ENCODE results near the gene ADGRA1. TPM values are rescaled to one million over a fixed set of nuclear protein-coding genes. Genes with fewer than 3 reads are reported as not detected.

Gene ADGRA1
- total and polyA plus RNA-seq, 2 donors (not counting 1 experiment from before 2014, with no cell fraction given), result not detected

- Histone ChIP-seq H3K36me3 (ENCODE audit: control insufficient read depth, insufficient read depth, low read length) (no peaks in the 10 kb centered on the region), H3K4me1 (ENCODE audit: control insufficient read depth, extremely low read depth, insufficient read depth, low read length) (no peaks in the 10 kb centered on the region), H2AFZ (ENCODE audit: low read length) (no peak overlapping the region), H3K9me3 (ENCODE audit: control insufficient read depth, insufficient read depth, low read depth, low read length) (no peaks in the 10 kb centered on the region), H3K4me2 (ENCODE audit: extremely low read depth, insufficient read depth, low read length) (no peak overlapping the region), H3K4me3 (replicated peaks in 1 of 4; ENCODE audit: control extremely low read depth in 1 of 4, insufficient read depth in 1 of 4, low read depth in 3 of 4, low read length in 4 of 4) (no peak overlapping the region), H3K27ac (ENCODE audit: insufficient read depth, low read length) (no peak overlapping the region), H3K79me2 (ENCODE audit: control insufficient read depth, insufficient read depth, low read length) (no peaks in the 10 kb centered on the region), H4K20me1 (ENCODE audit: control insufficient read depth, extremely low read depth, insufficient read depth, low read length) (no peaks in the 10 kb centered on the region), H3K9ac (ENCODE audit: insufficient read depth, low read length) (no peak overlapping the region), H3K27me3 (ENCODE audit: control insufficient read depth, insufficient read depth, low read length) (peaks cover 2% of the 10 kb centered on the region)
- no peak for TF ChIP-seq EZH2 (IDR thresholded peaks at IDR 0.05; ENCODE audit: low read length, missing control alignments)
- TF ChIP-seq, protein P1, sequence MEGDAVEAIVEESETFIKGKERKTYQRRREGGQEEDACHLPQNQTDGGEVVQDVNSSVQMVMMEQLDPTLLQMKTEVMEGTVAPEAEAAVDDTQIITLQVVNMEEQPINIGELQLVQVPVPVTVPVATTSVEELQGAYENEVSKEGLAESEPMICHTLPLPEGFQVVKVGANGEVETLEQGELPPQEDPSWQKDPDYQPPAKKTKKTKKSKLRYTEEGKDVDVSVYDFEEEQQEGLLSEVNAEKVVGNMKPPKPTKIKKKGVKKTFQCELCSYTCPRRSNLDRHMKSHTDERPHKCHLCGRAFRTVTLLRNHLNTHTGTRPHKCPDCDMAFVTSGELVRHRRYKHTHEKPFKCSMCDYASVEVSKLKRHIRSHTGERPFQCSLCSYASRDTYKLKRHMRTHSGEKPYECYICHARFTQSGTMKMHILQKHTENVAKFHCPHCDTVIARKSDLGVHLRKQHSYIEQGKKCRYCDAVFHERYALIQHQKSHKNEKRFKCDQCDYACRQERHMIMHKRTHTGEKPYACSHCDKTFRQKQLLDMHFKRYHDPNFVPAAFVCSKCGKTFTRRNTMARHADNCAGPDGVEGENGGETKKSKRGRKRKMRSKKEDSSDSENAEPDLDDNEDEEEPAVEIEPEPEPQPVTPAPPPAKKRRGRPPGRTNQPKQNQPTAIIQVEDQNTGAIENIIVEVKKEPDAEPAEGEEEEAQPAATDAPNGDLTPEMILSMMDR (conservative IDR thresholded peaks at IDR 0.05 in 1 of 2, IDR thresholded peaks at IDR 0.05 in 1 of 2; ENCODE audit: low read depth in 1 of 2, low read length in 2 of 2), result no peak
- DNase-seq (ENCODE audit: low read depth in 2 of 2), result no peak
Observed at GRCh38 chr10:133093291-133093690, 5.6 kb downstream of the ADGRA1 start.

DNA sequence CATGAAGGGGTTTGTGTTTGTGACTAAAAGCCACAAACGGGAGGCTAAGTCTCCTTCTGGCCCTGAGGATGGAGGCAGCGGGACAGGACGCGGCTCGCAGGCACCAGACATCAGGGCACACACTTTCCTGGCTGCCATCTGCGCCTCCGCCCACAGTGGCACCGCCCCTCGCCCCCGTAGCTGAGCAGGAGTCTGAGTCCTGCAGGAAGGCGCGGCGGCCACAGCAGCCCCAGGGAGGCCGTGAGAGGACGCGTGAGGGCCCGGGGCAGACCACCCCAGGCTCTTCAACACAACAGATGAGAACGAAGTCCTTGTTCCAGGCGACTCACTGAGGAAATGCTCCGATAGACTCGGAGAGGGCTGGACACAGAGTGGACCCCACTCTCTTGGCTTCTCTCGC, 6.6 kb downstream of the ADGRA1 start:
- Histone ChIP-seq H3K9me3 (ENCODE audit: control insufficient read depth, insufficient read depth, low read depth, low read length) (no peaks in the 10 kb centered on the region), H3K9ac (ENCODE audit: insufficient read depth, low read length) (no peak overlapping the region), H3K27me3 (ENCODE audit: control insufficient read depth, insufficient read depth, low read length) (peaks cover 2% of the 10 kb centered on the region), H3K36me3 (ENCODE audit: control insufficient read depth, insufficient read depth, low read length) (no peaks in the 10 kb centered on the region), H3K79me2 (ENCODE audit: control insufficient read depth, insufficient read depth, low read length) (no peaks in the 10 kb centered on the region), H2AFZ (ENCODE audit: low read length) (no peak overlapping the region), H4K20me1 (ENCODE audit: control insufficient read depth, extremely low read depth, insufficient read depth, low read length) (no peaks in the 10 kb centered on the region), H3K4me2 (ENCODE audit: extremely low read depth, insufficient read depth, low read length) (no peak overlapping the region), H3K27ac (ENCODE audit: insufficient read depth, low read length) (no peak overlapping the region), H3K4me1 (ENCODE audit: control insufficient read depth, extremely low read depth, insufficient read depth, low read length) (no peaks in the 10 kb centered on the region), H3K4me3 (replicated peaks in 1 of 4; ENCODE audit: control extremely low read depth in 1 of 4, insufficient read depth in 1 of 4, low read depth in 3 of 4, low read length in 4 of 4) (no peak overlapping the region)
- DNase-seq (ENCODE audit: low read depth in 2 of 2), result no peak
- TF ChIP-seq, protein P1 (conservative IDR thresholded peaks at IDR 0.05 in 1 of 2, IDR thresholded peaks at IDR 0.05 in 1 of 2; ENCODE audit: low read depth in 1 of 2, low read length in 2 of 2), result no peak
- no peak for TF ChIP-seq EZH2 (IDR thresholded peaks at IDR 0.05; ENCODE audit: low read length, missing control alignments)

GRCh38 chr10:133094866-133095265, 7.1 kb downstream of the ADGRA1 start:
- Histone ChIP-seq H2AFZ (ENCODE audit: low read length) (no peak overlapping the region), H3K27ac (ENCODE audit: insufficient read depth, low read length) (no peak overlapping the region), H3K4me1 (ENCODE audit: control insufficient read depth, extremely low read depth, insufficient read depth, low read length) (no peaks in the 10 kb centered on the region), H3K4me2 (ENCODE audit: extremely low read depth, insufficient read depth, low read length) (no peak overlapping the region), H3K27me3 (ENCODE audit: control insufficient read depth, insufficient read depth, low read length) (peaks cover 2% of the 10 kb centered on the region), H3K9ac (ENCODE audit: insufficient read depth, low read length) (no peak overlapping the region), H4K20me1 (ENCODE audit: control insufficient read depth, extremely low read depth, insufficient read depth, low read length) (no peaks in the 10 kb centered on the region), H3K79me2 (ENCODE audit: control insufficient read depth, insufficient read depth, low read length) (no peaks in the 10 kb centered on the region), H3K36me3 (ENCODE audit: control insufficient read depth, insufficient read depth, low read length) (no peaks in the 10 kb centered on the region), H3K9me3 (ENCODE audit: control insufficient read depth, insufficient read depth, low read depth, low read length) (no peaks in the 10 kb centered on the region), H3K4me3 (replicated peaks in 1 of 4; ENCODE audit: control extremely low read depth in 1 of 4, insufficient read depth in 1 of 4, low read depth in 3 of 4, low read length in 4 of 4) (no peak overlapping the region)
- DNase-seq (ENCODE audit: low read depth in 2 of 2), result no peak
- TF ChIP-seq, protein P1 (conservative IDR thresholded peaks at IDR 0.05 in 1 of 2, IDR thresholded peaks at IDR 0.05 in 1 of 2; ENCODE audit: low read depth in 1 of 2, low read length in 2 of 2), result no peak
- TF ChIP-seq EZH2 (IDR thresholded peaks at IDR 0.05; ENCODE audit: low read length, missing control alignments), result no peak
